ENCODE measurements around the gene LIMK2.

DNA sequence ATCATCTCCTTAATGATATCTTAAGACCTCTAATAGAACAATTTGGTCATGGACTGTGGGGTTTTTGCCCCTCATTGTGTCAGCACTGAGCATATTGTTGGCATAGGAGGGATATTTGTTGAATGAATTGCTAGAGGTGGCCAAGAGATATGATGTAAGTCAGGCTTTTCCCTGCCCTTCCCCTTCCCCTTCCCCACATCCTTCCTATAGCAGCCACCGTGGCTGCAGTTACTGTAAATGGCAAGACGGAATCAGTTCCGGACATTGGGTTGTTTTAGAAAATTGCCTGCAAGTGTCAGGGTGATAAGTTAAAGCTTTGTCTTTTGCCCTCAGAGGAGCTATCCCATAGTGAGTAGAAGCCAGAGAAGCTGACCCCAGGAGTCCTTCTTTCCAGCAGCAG lies 23.0 kb downstream of the LIMK2 start:
- TF ChIP-seq, protein P1, sequence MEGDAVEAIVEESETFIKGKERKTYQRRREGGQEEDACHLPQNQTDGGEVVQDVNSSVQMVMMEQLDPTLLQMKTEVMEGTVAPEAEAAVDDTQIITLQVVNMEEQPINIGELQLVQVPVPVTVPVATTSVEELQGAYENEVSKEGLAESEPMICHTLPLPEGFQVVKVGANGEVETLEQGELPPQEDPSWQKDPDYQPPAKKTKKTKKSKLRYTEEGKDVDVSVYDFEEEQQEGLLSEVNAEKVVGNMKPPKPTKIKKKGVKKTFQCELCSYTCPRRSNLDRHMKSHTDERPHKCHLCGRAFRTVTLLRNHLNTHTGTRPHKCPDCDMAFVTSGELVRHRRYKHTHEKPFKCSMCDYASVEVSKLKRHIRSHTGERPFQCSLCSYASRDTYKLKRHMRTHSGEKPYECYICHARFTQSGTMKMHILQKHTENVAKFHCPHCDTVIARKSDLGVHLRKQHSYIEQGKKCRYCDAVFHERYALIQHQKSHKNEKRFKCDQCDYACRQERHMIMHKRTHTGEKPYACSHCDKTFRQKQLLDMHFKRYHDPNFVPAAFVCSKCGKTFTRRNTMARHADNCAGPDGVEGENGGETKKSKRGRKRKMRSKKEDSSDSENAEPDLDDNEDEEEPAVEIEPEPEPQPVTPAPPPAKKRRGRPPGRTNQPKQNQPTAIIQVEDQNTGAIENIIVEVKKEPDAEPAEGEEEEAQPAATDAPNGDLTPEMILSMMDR (conservative IDR thresholded peaks at IDR 0.05): no peak
- TF ChIP-seq ZFX (IDR thresholded peaks at IDR 0.05): no peak

Data from C4-2B (cell line).